HG03025 (cell line): ENCODE data around the gene ARHGAP45.

ENCODE experiments used
- ATAC-seq: cut with Tn5 transposase; IDR thresholded peaks from one replicate; pipeline ENCODE4 v1.9.1; 2021; ENCODE audit warnings: mild to moderate bottlenecking, moderate library complexity; ENCODE audit not compliant: unreplicated experiment, low FRiP score

Gene ARHGAP45

GRCh38 chr19:1068009-1069001 is 1.3 kb downstream of the ARHGAP45 start:
- ATAC-seq, result no peak

DNA sequence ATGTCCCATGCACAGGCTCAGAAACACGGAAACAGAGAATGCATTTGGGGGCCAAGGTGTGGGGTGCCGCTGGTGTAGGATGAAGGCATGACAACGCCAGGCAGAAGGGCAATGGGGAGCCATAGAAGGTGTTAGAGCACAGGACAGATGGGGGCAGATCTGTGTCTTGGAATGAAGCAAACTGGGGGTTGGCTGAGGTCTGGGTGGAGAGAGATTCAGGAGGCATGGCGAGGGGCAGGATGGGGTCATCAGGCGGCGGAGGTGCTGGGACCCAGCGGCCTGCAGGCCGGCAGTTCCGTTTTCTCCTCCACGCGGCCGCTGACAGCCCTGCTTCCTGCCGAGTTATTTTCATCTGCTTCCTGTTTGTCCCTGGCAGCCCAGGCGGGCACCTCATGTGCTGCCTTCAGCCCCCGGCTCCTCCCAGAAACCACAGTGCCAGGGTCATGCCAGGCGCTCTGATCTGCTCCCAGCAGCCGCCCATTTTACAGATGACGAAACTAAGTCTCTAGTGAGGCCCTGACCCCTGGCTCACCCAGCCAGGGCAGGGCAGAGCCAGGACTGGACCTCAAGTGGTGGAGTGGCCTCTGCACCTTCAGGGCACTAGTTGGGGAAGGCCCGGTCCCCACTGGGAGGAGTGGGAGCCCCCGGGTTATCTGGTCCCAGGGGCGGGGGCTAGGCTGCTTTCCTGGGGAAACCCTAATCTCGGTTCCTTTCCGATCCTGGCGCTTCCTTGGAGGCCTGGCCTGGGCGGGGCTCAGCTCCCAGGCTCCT is 2.2 kb downstream of the ARHGAP45 start:
- ATAC-seq, result no peak

- no peak for ATAC-seq
Observed at GRCh38 chr19:1070576-1070930, 3.6 kb downstream of the ARHGAP45 start.

- ATAC-seq, result no peak
Observed at GRCh38 chr19:1070931-1071791, 4.2 kb downstream of the ARHGAP45 start.

GRCh38 chr19:1072371-1073015 is 5.5 kb downstream of the ARHGAP45 start:
- ATAC-seq, result no peak

DNA sequence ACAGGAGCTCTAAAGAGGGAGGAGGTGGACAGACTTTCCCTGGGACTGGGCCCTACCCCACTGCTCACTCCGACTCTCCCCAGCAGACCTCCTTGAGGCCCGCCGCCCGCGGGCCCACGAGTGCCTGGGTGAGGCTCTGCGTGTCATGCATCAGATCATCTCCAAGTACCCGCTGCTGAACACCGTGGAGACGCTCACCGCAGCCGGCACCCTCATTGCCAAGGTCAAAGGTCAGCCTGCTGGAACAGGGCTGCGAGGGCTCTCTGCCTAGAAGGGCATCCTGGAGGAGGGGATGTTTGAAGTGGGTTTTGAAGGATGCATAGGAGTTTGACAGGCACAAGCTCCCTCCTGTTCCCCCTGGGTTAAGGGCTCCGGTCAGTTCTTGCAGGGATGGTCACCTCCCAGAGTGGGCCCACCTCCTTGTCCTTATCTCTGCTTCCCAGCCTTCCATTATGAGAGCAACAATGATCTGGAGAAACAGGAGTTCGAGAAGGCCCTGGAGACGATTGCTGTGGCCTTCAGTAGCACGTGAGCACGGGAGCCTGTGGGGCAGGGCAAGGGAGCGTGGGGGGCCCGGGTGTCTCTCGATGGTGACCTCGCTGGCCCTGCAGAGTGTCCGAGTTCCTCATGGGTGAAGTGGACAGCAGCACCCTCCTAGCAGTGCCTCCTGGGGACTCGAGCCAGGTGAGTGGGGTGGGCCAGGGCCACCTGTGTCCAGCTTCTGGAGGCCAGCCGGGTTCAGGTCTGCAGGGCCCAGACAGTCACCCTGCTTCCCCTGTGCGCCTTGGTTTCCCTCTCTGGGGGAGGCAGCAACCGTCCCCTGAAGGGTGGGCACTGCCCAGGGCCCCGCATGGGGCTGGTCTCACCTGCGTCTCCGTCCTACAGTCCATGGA is 6.3 kb downstream of the ARHGAP45 start:
- no peak for ATAC-seq

- ATAC-seq, result no peak
Observed at GRCh38 chr19:1073956-1074517, 7.1 kb downstream of the ARHGAP45 start.

GRCh38 chr19:1074544-1075283 is 7.7 kb downstream of the ARHGAP45 start:
- peak; percentile 58 for ATAC-seq

GRCh38 chr19:1076046-1076386 is 9.0 kb downstream of the ARHGAP45 start:
- ATAC-seq, result no peak

DNA sequence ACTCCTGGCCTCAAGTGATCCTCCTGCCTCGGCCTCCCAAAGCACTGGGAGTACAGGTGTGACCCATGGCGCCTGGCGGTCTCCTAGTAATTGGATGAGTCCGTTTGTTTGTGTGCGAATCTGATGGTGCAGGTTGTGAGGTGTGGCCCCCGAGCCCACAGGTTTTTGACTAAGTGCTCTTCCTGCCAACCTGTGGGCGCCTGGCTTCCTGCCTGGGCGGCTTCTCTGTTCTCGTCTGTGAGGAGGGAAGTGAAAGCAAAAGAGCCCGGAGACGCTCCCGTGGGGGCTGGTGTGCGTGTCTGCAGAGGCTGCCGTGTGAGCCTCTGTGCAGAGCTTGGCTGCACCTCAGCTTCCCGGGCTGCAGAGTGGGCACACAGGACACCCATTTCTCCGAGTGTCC is 10.0 kb downstream of the ARHGAP45 start:
- no peak for ATAC-seq

GRCh38 chr19:1079566-1080111 is 12.7 kb downstream of the ARHGAP45 start:
- no peak for ATAC-seq

DNA sequence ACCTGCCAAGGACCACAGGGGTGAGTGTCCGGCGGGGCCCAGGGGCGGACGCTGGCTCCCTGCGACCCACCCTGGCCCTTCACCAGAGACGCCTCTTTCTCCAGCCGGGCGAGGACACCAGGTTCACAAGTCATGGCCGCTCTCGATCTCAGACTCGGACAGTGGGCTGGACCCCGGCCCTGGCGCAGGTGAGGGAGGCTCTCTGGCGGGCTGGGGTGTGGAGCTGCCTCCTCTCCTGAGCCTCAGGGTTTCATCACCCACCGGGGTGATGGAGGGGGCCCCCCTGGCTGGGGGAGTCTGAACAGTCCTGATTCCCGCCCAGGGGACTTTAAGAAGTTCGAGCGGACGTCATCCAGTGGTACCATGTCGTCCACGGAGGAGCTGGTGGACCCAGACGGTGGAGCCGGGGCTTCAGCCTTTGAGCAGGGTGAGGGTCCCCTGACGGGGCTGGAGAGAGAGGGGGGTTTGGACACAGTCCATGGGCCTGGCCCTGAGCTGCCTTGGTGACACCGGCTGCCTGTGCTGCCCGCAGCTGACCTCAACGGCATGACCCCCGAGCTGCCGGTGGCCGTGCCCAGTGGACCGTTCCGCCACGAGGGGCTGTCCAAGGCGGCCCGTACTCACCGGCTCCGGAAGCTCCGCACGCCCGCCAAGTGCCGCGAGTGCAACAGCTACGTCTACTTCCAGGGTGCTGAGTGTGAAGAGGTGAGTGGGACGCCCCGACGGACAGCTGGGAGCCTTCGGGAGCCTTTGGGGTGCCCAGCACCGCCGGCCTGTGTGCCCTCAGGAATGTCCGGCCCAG is 13.6 kb downstream of the ARHGAP45 start:
- ATAC-seq, result no peak

DNA sequence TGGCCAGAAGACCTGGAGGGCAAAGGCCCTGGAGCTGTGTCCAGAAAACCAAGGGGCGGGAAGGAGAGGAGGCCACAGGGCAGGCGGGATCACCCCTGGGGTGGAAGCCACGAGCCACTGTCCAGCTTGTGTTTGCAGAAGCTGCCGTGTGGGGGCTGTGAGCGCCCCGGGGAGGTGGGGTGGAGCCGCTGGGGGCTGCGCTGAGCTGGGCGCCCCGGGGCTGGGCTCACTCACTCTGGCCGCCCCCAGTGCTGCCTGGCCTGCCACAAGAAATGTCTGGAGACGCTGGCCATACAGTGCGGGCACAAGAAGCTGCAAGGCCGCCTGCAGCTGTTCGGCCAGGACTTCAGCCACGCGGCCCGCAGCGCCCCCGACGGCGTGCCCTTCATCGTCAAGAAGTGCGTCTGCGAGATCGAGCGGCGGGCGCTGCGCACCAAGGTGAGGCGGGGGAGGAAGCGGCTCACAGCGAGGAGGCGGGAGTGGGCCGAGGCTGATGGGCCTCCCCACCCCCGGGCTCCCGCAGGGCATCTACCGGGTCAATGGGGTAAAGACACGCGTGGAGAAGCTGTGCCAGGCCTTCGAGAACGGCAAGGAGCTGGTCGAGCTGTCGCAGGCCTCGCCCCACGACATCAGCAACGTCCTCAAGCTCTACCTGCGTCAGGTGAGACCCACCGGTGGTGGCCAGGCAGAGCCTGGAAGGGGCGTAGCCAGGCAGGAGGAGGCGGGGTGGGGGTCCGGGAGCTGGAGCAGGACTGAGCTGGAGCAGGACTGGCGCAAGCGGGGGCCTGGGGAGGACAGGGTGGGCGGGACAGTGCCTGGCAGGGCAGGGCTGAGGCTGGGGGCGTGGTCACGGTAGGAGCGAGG is 14.6 kb downstream of the ARHGAP45 start:
- ATAC-seq, result no peak

- ATAC-seq, result no peak
Observed at GRCh38 chr19:1082165-1082927, 15.4 kb downstream of the ARHGAP45 start.
